GM12878 (cell line): ENCODE data around the gene XPC.

Source experiments
- NR2C2 ChIP-seq: IDR thresholded peaks from 2 replicates; pipeline ENCODE4 v1.6.1; 2011; ENCODE audit warnings: borderline replicate concordance, low read depth; ENCODE audit not compliant: control insufficient read depth, insufficient read length
- TF ChIP-seq, protein P1 (sequence below), 3 experiments: IDR thresholded peaks in 2 of 3; conservative IDR thresholded peaks in 1 of 3; 2 replicates each; pipeline ENCODE4 v1.5.1; 2011; ENCODE audit warnings: low read depth in 3 of 3, low read length in 3 of 3, mild to moderate bottlenecking in 3 of 3, control low read depth in 2 of 3, moderate library complexity in 2 of 3, inconsistent platforms in 1 of 3, mixed read lengths in 1 of 3; ENCODE audit not compliant: control insufficient read depth in 2 of 3, insufficient read depth in 1 of 3; ENCODE audit errors: extremely low read depth in 1 of 3

DNA sequence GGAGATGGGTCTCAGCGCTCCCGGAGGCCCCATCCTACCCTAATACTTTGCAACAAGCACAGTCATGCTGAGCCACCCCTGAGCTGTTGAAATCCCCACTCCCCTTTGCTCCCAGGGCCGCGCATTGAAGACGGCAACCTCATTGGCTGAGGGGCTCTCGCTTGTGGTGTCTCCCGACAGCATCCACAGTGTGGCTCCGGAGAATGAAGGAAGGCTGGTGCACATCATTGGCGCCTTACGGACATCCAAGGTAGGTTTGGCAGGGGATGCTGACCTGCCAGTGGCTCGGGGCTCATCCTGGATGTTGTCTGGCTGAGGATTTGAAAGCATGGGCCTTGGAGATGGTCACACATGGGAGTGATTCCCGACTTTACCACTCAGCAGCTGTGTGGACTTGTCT, 47.7 kb downstream of the XPC start:
- TF ChIP-seq, protein P1, sequence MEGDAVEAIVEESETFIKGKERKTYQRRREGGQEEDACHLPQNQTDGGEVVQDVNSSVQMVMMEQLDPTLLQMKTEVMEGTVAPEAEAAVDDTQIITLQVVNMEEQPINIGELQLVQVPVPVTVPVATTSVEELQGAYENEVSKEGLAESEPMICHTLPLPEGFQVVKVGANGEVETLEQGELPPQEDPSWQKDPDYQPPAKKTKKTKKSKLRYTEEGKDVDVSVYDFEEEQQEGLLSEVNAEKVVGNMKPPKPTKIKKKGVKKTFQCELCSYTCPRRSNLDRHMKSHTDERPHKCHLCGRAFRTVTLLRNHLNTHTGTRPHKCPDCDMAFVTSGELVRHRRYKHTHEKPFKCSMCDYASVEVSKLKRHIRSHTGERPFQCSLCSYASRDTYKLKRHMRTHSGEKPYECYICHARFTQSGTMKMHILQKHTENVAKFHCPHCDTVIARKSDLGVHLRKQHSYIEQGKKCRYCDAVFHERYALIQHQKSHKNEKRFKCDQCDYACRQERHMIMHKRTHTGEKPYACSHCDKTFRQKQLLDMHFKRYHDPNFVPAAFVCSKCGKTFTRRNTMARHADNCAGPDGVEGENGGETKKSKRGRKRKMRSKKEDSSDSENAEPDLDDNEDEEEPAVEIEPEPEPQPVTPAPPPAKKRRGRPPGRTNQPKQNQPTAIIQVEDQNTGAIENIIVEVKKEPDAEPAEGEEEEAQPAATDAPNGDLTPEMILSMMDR (IDR thresholded peaks at IDR 0.05 in 2 of 3, conservative IDR thresholded peaks at IDR 0.05 in 1 of 3; ENCODE audit: control insufficient read depth in 2 of 3, extremely low read depth in 1 of 3, insufficient read depth in 1 of 3, low read depth in 3 of 3, low read length in 3 of 3) = no peak
- TF ChIP-seq NR2C2 = no peak
